HG02970 (cell line): ENCODE results near the gene TERT.
"Not testable (repeated sequence)": the region's sequence is repeated elsewhere in the genome, so short reads cannot be mapped to it uniquely, and the experiment has no call there.

Experiments used
- ATAC-seq: cut with Tn5 transposase; IDR thresholded peaks from one replicate; pipeline ENCODE4 v1.9.1; 2021; ENCODE audit warnings: mild to moderate bottlenecking, moderate library complexity, moderate number of reproducible peaks; ENCODE audit not compliant: unreplicated experiment, low FRiP score

TERT gene

DNA sequence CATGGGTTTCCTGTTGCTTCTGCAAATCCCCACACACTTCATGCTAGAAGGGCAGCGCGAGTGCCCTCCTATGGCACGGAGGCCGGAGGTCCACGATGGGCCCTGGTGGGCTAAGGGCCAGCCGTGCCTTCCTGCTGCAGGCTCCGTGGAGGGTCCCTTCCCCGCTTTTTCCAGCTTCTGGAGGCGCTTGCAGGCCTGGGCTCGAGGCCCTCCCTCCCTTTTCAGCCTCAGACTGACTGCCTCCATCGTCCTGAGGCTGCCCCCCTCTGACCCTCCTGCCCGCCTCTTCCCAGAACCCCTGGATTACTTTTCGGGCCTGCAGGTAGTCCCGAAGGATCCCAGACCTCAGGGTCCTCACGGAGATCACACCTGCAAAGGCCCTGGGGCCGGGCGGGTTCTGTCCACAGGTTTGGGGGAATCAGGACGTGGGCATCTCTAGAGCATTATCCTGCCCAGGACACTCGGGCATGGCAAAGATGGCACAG is 3.2 kb upstream of the TERT start:
- no peak for ATAC-seq

GRCh38 chr5:1297243-1297642 is 2.4 kb upstream of the TERT start:
- no peak for ATAC-seq

DNA sequence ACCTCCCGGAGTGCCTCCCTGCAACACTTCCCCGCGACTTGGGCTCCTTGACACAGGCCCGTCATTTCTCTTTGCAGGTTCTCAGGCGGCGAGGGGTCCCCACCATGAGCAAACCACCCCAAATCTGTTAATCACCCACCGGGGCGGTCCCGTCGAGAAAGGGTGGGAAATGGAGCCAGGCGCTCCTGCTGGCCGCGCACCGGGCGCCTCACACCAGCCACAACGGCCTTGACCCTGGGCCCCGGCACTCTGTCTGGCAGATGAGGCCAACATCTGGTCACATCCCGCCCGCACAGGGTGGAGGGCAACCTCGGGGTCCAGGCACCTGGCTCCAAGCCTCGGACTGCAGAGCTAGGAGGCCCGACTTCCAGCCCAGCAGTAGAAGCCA is 776 bp upstream of the TERT start:
- no peak for ATAC-seq

DNA sequence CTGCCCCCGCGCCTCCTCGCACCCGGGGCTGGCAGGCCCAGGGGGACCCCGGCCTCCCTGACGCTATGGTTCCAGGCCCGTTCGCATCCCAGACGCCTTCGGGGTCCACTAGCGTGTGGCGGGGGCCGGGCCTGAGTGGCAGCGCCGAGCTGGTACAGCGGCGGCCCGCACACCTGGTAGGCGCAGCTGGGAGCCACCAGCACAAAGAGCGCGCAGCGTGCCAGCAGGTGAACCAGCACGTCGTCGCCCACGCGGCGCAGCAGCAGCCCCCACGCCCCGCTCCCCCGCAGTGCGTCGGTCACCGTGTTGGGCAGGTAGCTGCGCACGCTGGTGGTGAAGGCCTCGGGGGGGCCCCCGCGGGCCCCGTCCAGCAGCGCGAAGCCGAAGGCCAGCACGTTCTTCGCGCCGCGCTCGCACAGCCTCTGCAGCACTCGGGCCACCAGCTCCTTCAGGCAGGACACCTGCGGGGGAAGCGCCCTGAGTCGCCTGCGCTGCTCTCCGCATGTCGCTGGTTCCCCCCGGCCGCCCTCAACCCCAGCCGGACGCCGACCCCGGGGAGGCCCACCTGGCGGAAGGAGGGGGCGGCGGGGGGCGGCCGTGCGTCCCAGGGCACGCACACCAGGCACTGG is 548 bp downstream of the TERT start:
- ATAC-seq, result no peak

DNA sequence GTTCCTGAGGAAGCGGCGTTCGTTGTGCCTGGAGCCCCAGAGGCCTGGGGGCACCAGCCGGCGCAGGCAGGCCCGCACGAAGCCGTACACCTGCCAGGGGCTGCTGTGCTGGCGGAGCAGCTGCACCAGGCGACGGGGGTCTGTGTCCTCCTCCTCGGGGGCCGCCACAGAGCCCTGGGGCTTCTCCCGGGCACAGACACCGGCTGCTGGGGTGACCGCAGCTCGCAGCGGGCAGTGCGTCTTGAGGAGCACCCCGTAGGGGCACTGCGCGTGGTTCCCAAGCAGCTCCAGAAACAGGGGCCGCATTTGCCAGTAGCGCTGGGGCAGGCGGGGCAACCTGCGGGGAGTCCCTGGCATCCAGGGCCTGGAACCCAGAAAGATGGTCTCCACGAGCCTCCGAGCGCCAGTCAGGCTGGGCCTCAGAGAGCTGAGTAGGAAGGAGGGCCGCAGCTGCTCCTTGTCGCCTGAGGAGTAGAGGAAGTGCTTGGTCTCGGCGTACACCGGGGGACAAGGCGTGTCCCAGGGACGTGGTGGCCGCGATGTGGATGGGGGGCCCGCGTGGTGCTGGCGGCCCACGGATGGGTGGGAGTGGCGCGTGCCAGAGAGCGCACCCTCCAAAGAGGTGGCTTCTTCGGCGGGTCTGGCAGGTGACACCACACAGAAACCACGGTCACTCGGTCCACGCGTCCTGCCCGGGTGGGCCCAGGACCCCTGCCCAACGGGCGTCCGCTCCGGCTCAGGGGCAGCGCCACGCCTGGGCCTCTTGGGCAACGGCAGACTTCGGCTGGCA is 1.3 kb downstream of the TERT start:
- no peak for ATAC-seq

DNA sequence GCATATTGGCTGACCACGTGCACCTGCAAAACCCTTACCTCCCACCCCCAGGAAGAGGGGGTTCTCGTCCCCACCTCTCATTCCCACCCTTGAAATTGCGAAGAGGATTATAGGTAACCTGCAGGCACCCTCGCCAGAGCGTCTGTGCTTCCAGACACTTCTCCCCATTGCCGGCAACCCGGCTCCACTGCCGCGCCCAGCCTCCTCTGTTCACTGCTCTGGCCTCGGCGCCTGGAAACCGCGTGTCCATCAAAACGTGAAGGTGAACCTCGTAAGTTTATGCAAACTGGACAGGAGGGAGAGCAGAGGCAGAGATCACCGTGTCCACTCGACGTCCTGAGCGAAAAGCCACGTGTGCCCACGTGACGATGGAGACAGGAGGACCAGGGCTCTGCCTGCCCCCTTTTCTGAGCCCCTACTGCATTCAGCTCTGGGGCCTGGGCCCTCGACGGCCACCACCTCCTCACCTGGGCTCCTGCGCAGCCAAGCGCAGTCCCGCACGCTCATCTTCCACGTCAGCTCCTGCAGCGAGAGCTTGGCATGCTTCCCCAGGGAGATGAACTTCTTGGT is 1.9 kb downstream of the TERT start:
- ATAC-seq, result no peak

GRCh38 chr5:1292139-1292538 is 2.7 kb downstream of the TERT start:
- no peak for ATAC-seq

DNA sequence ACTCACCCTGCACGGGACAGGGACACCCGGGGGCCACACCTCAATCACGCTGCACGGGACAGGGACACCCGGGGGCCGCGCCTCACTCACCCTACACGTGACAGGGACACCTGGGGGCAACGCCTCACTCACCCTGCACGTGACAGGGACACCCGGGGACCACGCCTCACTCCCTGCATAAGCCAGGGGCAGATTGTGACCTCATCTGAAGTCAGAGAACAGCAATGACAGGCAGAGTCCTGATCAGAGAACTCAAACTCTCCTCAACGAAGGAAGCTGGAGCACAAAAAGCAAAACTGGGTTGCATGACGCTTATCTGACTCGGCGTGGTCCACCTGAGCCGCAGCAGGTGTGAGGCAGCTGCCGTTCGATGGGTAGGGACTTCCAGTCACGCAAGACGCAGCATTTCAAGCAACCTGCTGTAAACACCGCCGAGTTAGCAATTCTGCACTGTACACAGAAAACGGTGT is 3.2 kb downstream of the TERT start:
- ATAC-seq, result no peak

DNA sequence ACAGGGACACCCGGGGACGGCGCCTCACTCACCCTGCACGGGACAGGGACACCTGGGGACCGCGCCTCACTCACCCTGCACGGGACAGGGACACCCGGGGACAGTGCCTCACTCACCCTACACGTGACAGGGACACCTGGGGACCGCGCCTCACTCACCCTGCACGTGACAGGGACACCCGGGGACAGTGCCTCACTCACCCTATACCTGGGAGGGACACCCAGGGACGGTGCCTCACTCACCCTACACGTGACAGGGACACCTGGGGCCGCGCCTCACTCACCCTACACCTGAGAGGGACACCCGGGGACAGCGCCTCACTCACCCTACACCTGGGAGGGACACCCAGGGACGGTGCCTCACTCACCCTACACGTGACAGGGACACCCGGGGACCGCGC is 3.9 kb downstream of the TERT start:
- ATAC-seq, result not testable (repeated sequence)

GRCh38 chr5:1289559-1289958 is 5.3 kb downstream of the TERT start:
- not testable (repeated sequence) for ATAC-seq

DNA sequence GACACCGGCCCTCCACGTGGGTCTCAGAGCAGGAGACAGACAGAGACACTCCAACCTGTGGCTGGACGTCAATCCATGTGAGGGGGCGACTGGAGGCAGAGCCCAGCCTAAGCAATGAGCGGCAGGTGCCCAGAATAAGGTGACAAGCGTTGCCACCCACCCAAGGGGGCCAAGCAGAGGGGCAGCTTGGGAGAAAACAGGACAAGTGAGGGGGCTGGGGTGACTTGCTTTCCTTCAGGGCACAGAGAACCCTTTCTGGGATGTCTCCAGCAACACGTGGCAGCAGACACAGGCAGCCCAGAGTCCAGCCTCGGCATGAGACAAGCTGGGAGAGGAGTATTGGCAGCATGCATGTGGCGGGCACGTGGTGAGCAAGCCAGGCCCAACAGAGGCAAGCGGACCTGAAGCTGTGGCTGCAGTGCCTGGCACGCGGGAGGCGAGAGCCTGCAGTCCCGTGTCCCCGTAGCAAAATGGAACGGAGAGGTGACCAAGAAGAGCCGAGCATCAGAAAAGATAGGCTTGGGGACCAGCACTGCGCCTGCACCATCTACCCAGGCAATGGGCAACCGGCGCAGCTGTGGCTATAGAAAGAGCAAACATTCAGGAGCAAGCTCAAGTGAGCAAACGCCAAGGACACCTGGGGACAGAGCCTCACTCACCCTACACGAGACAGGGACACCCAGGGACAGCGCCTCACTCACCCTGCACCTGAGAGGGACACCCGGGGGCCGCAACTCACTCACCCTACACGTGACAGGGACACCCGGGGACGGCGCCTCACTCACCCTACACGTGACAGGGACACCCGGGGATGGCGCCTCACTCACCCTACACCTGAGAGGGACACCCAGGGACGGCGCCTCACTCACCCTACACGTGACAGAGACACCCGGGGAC is 6.2 kb downstream of the TERT start:
- ATAC-seq, result no peak

DNA sequence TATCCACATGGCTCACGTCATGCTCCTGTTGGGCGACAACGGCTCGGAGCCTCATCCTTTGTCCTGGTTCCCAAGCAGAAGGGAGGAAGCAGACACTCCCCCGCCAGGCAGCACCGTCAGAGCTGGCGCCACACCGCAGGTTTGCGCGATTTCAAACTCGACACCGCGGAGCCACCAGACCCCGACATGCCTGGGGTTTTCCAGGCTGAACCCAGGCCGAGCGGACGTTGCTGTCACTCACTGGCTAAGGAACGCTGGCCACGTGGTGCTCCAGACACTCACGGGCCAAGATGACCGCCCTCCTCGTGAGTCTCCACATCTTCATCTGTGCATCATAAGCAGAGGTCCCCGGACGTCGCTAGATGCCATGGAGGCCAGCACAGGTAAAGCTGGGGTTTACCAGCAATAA is 9.0 kb downstream of the TERT start:
- ATAC-seq, result no peak

DNA sequence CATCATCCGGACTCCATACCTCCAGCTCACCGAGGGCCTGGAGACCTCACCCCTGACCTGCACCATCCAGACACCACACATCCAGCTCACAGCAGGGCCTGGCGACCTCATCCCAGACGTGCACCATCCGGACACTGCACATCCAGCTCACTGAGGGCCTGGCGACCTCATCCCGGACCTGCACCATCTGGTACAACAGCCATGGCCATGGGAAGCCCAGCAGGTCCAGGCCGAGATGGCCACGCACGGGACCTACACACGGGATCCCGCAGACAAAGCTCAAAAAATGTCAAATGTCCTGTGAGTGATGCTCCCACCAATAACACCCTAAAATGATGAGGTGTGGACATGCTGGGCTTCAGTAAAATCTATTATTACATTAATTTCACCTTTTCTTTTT is 9.7 kb downstream of the TERT start:
- ATAC-seq, result no peak

GRCh38 chr5:1284336-1284970 is 10.4 kb downstream of the TERT start:
- not testable (repeated sequence) for ATAC-seq

- ATAC-seq, result not testable (repeated sequence)
Measured at GRCh38 chr5:1283729-1284041, 11.2 kb downstream of the TERT start.

DNA sequence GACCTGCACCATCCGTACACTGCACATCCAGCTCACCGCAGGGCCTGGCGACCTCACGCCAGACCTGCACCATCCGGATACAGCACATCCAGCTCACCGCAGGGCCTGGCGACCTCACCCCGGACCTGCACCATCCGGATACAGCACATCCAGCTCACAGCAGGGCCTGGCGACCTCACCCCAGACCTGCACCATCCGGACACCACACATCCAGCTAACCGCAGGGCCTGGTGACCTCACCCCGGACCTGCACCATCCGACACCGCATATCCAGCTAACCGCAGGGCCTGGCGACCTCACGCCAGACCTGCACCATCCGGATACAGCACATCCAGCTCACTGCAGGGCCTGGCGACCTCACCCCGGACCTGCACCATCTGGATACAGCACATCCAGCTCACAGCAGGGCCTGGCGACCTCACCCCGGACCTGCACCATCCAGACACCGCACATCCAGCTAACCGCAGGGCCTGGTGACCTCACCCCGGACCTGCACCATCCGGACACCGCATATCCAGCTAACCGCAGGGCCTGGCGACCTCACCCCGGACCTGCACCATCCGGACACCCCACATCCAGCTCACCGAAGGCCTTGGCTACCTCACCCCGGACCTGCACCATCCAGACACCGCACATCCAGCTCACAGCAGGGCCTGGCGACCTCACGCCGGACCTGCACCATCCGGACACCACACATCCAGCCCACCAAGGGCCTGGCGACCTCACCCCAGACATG is 11.7 kb downstream of the TERT start:
- not testable (repeated sequence) for ATAC-seq

DNA sequence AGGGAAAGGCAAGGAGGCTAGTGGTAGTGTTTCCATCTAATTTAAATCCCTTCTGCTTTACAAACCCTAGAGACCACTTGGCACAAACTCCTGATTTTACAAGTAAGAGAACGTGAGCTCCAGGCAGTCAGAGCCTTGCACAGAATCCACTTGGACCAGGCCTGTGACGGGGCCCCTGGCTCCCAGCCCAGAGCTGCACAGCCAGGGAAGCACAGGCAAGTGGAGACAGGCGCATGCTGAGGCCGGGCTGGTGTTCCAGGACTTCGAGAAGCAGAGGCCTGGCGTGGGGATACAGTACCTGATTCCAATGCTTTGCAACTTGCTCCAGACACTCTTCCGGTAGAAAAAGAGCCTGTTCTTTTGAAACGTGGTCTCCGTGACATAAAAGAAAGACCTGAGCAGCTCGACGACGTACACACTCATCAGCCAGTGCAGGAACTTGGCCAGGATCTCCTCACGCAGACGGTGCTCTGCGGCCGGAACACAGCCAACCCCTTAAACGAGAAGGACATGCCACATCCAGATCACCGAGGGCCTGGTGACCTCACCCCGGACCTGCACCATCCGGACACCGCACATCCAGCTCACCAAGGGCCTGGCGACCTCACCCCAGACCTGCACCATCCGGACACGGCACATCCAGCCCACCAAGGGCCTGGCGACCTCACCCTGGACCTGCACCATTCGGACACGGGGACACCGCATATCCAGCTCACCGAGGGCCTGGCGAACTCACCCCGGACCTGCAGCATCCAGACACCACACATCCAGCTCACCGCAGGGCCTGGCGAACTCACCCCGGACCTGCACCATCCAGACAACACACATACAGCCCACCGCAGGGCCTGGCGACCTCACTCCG is 12.5 kb downstream of the TERT start:
- no peak for ATAC-seq

DNA sequence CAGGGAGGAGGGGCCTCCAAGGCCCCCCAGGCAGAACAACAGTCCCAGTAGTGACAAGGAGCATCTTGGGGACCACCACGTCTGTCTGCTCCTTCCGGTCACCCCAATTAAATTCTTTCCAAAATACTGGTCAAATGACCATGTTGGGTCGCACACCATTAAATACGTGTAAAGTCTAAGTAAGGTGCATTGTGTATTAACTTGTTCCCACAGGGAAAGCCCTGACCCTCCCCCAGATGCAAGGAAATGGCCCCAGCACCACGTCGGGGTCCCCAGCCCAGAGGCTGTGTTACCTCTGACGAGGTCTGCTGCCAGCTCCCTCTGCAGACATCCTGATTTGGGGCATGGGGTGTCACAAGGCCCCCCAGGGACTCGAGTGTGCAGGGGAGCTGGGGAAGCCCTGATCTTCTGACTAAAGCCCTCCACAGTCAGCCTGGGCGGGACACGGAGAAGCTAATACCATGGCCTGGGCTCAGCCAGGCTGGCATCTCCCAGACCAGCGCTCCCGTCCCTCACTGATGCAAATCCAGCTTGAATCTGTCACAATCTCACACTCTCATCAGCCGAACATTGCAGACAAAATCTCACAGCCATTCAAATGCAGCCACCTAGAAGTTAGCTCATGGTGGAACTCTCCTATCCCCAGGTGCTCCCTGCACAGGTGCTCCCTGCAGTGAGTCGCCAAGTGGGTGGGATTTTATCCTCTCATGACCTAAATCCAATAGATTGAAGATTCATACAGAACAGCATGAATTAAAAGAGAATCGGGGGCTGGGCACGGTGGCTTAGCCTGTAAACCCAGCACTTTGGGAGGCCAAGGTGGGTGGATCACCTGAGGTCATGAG is 13.6 kb downstream of the TERT start:
- no peak for ATAC-seq
